HG03025 (cell line): ENCODE data around the gene ARHGAP45.
"Not testable (repeated sequence)": the region's sequence is repeated elsewhere in the genome, so short reads cannot be mapped to it uniquely, and the experiment has no call there.

Source experiments
- ATAC-seq: cut with Tn5 transposase; IDR thresholded peaks from one replicate; pipeline ENCODE4 v1.9.1; 2021; ENCODE audit warnings: mild to moderate bottlenecking, moderate library complexity; ENCODE audit not compliant: unreplicated experiment, low FRiP score

Gene ARHGAP45

GRCh38 chr19:1111641-1112267 lies 44.8 kb downstream of the ARHGAP45 start:
- ATAC-seq = no peak

GRCh38 chr19:1112268-1113029 lies 45.5 kb downstream of the ARHGAP45 start:
- ATAC-seq = no peak

- no peak for ATAC-seq
These were observed 46.3 kb downstream of the ARHGAP45 start for GRCh38 chr19:1113030-1113985.

GRCh38 chr19:1113986-1114483 lies 47.1 kb downstream of the ARHGAP45 start:
- no peak for ATAC-seq

- ATAC-seq = not testable (repeated sequence)
These were observed 47.8 kb downstream of the ARHGAP45 start for GRCh38 chr19:1114728-1115127.

- no peak for ATAC-seq
These were observed 48.9 kb downstream of the ARHGAP45 start for GRCh38 chr19:1115646-1116420.

GRCh38 chr19:1116726-1117581 lies 50.0 kb downstream of the ARHGAP45 start:
- ATAC-seq = no peak

- no peak for ATAC-seq
These were observed 50.7 kb downstream of the ARHGAP45 start for GRCh38 chr19:1117654-1118053.

- ATAC-seq = no peak
These were observed 52.0 kb downstream of the ARHGAP45 start for GRCh38 chr19:1118999-1119398.

- no peak for ATAC-seq
These were observed 52.7 kb downstream of the ARHGAP45 start for GRCh38 chr19:1119475-1120217.

- no peak for ATAC-seq
These were observed 54.4 kb downstream of the ARHGAP45 start for GRCh38 chr19:1121395-1121794.

- ATAC-seq = no peak
These were observed 55.3 kb downstream of the ARHGAP45 start for GRCh38 chr19:1122021-1122971.

- ATAC-seq = no peak
These were observed 56.0 kb downstream of the ARHGAP45 start for GRCh38 chr19:1122972-1123363.

GRCh38 chr19:1123381-1123780 lies 56.4 kb downstream of the ARHGAP45 start:
- ATAC-seq = no peak

GRCh38 chr19:1123885-1124677 lies 57.1 kb downstream of the ARHGAP45 start:
- ATAC-seq = no peak

- ATAC-seq = no peak
These were observed 58.9 kb downstream of the ARHGAP45 start for GRCh38 chr19:1125601-1126467.
